Epithelial cell of proximal tubule (primary cell): ENCODE results near the gene SNX32. TPM values are rescaled to one million over a fixed set of nuclear protein-coding genes. Genes with fewer than 3 reads are reported as not detected.

Experiments
- DNase-seq: peaks from one replicate; pipeline ENCODE4 v3.0.0-alpha.2; 2011; ENCODE audit warnings: low read depth
- H3K4me3 ChIP-seq: 2 replicates; pipeline ENCODE4 v1.5.1; 2011; ENCODE audit warnings: low read depth, mild to moderate bottlenecking, low read length
- total RNA-seq: library from RNA; depleted of rRNA; stranded (reverse); fragments of >200 nt; gene quantifications from 2 replicates; pipeline ENCODE4 v1.2.3, GENCODE V29; 2015
- TF ChIP-seq, protein P1 (sequence below): conservative IDR thresholded peaks from 2 replicates; pipeline ENCODE4 v1.5.1; 2012; ENCODE audit warnings: low read depth, mild to moderate bottlenecking, low read length

Gene SNX32
- total RNA-seq, 1 donor from 2014 or later: 2.1 TPM

DNA sequence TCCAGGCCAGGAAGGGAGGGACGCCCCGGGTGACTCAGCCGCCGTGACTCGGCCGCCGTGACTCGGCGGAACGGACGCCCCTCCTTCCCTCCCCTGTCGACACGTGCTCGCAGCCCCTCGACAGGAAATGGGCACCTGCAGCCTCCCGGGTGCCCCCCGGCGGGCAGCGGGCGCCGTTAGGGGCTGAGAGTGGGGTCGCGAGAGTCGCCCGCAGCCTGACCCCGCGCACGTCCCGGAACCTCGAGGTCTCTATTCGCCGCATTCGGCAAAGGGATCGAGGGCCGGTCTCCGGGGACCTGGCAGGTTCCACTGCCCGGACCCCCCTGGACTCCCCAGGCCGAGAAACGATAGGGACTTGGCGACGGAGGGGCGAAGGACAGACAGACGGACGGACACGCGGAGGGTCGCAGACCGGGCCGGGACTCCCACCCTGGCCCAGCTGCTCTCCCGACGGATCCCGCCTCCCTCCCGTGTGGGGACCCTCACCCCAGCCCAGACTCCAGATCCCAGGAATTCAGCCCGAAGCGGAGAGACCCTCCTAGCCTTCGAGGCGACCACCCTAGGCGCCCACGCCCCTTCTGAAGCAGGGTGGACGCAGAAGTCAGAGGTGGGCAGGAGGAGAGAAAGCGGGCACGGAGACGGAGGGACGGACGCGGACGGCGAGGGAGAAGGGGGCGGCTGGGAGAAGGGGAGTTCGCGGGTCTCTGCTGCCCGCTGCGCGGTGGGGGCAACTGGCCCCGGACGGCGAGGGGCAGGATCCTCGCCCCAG lies 65.8 kb downstream of the SNX32 start:
- TF ChIP-seq, protein P1, sequence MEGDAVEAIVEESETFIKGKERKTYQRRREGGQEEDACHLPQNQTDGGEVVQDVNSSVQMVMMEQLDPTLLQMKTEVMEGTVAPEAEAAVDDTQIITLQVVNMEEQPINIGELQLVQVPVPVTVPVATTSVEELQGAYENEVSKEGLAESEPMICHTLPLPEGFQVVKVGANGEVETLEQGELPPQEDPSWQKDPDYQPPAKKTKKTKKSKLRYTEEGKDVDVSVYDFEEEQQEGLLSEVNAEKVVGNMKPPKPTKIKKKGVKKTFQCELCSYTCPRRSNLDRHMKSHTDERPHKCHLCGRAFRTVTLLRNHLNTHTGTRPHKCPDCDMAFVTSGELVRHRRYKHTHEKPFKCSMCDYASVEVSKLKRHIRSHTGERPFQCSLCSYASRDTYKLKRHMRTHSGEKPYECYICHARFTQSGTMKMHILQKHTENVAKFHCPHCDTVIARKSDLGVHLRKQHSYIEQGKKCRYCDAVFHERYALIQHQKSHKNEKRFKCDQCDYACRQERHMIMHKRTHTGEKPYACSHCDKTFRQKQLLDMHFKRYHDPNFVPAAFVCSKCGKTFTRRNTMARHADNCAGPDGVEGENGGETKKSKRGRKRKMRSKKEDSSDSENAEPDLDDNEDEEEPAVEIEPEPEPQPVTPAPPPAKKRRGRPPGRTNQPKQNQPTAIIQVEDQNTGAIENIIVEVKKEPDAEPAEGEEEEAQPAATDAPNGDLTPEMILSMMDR: no peak
- DNase-seq: no peak
- H3K4me3 ChIP-seq: peak overlapping the region; percentile 80

DNA sequence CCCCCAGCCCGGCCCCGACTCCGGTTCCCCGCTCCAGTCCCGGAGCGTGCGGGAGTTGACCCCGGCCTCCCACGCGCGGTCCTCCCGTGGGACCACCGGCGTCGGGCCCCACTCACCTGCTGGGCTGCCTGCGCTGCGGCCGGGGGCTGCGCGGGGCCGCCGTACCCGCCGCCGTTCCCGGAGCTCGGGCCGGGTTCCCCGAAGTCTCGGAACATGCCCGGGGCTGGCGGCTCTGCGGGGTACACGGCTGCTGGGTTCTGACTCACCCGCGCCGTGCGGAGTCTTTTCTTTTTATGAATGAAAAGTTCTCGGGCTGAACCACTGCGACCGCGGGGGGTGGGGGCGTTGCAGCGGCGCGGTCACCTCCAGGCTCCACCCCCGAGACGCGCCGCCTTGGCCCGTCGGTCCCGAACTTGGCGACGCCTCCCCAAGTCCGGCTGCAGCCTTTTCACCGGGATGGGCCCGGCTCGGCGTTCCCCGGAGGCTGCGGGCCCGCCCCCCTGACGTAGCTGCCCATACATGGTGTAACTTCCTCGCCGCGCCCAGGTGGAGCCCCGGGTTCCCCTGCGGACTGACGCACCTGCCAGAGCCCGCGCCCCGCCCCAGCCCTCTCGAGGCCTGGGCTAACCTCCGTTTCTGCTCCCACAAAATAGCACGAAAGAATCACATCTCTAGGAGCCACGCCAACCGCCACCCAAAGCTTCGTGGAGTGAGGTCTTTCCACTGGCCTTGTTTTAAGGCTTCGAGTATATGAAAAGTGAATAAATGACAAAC lies 66.5 kb downstream of the SNX32 start, which contains the start of gene FOSL1:
FOSL1 (minus strand) TSS at position 264 of the 774 bp plus-strand sequence; CDS start at position 215, 49 bp downstream.
- TF ChIP-seq, protein P1: no peak
- no peak for DNase-seq
- H3K4me3 ChIP-seq: peak within 1 kb of the TSS; percentile 80

DNA sequence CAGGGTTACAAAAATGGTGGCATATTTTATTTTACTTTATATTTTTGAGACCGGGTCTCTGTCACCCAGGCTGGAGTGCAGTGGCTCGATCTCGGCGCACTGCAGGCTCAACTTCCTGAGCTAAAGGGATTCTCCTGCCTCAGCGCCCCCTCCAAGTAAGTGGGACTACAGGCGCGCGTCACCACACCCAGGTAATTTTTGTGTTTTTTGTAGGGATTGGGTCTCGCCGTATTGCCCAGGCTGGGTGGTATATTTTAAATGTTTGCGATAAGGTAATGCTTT lies 67.1 kb downstream of the SNX32 start:
- no peak for DNase-seq
- H3K4me3 ChIP-seq: peak overlapping the region; percentile 80
- TF ChIP-seq, protein P1: no peak

DNA sequence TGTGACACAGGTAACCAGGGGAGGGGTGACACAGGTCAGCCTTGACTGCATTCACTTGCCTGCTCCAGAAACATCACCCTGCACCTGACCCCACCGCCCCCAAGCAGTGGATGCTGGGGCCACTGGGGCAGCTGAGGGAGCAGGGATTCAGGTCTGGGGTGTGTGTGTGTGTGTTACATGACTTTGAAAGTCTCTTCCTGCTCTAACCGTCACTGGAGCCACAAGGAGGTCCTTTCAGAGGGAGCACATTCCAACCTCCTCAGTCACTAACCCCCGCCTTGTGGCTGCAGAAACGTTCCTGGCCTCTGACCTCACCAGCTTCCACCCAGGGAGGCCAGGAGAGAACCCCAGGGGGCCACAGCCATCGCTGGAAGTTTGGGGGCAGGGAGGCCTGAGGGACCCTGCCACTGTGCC lies 69.3 kb downstream of the SNX32 start:
- TF ChIP-seq, protein P1: no peak
- DNase-seq: no peak
- no peak overlapping the region for H3K4me3 ChIP-seq

Other genes with a start within 250 kb of the SNX32 start
- gene KCNK7, start 238.2 kb upstream of the SNX32 start, total RNA-seq: 0.17 TPM in 1 of 2 replicates, not detected in the other
- 55.0 and 55.3 TPM in 2 replicates for gene MAP3K11, start 219.7 kb upstream of the SNX32 start, total RNA-seq
- gene PCNX3, start 218.2 kb upstream of the SNX32 start, total RNA-seq: 35.9 and 41.6 TPM in 2 replicates
- gene SIPA1, start 195.9 kb upstream of the SNX32 start, total RNA-seq: 45.5 and 66.5 TPM in 2 replicates
- 63.6 and 73.0 TPM in 2 replicates for gene RELA, start 171.0 kb upstream of the SNX32 start, total RNA-seq
- gene KAT5, start 121.7 kb upstream of the SNX32 start, total RNA-seq: 47.2 and 72.2 TPM in 2 replicates
- 76.7 and 81.1 TPM in 2 replicates for gene RNASEH2C, start 113.2 kb upstream of the SNX32 start, total RNA-seq
- 14.0 and 17.9 TPM in 2 replicates for gene AP5B1, start 53.0 kb upstream of the SNX32 start, total RNA-seq
- 4.8 and 12.5 TPM in 2 replicates for gene OVOL1, start 46.9 kb upstream of the SNX32 start, total RNA-seq
- 2,195 and 2,365 TPM in 2 replicates for gene CFL1, start 24.2 kb downstream of the SNX32 start, total RNA-seq
- gene MUS81, start 26.5 kb downstream of the SNX32 start, total RNA-seq: 57.2 and 71.8 TPM in 2 replicates
- gene EFEMP2, start 38.8 kb downstream of the SNX32 start, total RNA-seq: 45.1 and 94.7 TPM in 2 replicates
- 0.51 and 1.2 TPM in 2 replicates for gene CTSW, start 45.9 kb downstream of the SNX32 start, total RNA-seq
- gene FIBP, start 54.5 kb downstream of the SNX32 start, total RNA-seq: 85.3 and 135 TPM in 2 replicates
- 76.5 and 94.2 TPM in 2 replicates for gene CCDC85B, start 56.7 kb downstream of the SNX32 start, total RNA-seq
- gene FOSL1, start 66.4 kb downstream of the SNX32 start, total RNA-seq: 143 and 172 TPM in 2 replicates
- gene C11orf68, start 85.1 kb downstream of the SNX32 start, total RNA-seq: 6.6 and 12.4 TPM in 2 replicates
- 225 TPM in 2 replicates for gene DRAP1, start 85.5 kb downstream of the SNX32 start, total RNA-seq
- gene TSGA10IP, start 111.5 kb downstream of the SNX32 start, total RNA-seq: not detected in 2 replicates
- 28.8 and 30.2 TPM in 2 replicates for gene SART1, start 127.8 kb downstream of the SNX32 start, total RNA-seq
- 45.2 and 45.3 TPM in 2 replicates for gene EIF1AD, start 168.2 kb downstream of the SNX32 start, total RNA-seq
- 144 and 192 TPM in 2 replicates for gene BANF1, start 168.5 kb downstream of the SNX32 start, total RNA-seq
- gene CST6, start 178.0 kb downstream of the SNX32 start, total RNA-seq: 53.4 and 89.1 TPM in 2 replicates
- 1.4 and 4.7 TPM in 2 replicates for gene CATSPER1, start 192.5 kb downstream of the SNX32 start, total RNA-seq
- gene GAL3ST3, start 215.2 kb downstream of the SNX32 start, total RNA-seq: 2.1 and 2.3 TPM in 2 replicates
- gene SF3B2, start 218.4 kb downstream of the SNX32 start, total RNA-seq: 204 and 229 TPM in 2 replicates
- gene PACS1, start 236.3 kb downstream of the SNX32 start, total RNA-seq: 17.5 and 24.9 TPM in 2 replicates